Sigmoid colon (tissue), 4 donors: Measurements from ENCODE around the gene TSPOAP1.

ENCODE experiments used
- POLR2AphosphoS5 ChIP-seq, 4 donors: sonication (generic); formaldehyde crosslinking; IDR thresholded peaks; one replicate each; pipeline ENCODE4 v1.6.1; 2017; ENCODE audit warnings: antibody characterized with exemption in 4 of 4
- TF ChIP-seq, protein P1 (sequence below), 4 experiments: fragments of 450-650 bp in 3 of 4; fragments of 200-600 bp in 1 of 4; IDR thresholded peaks; one replicate each; pipeline ENCODE4 v1.5.1; 2016 to 2019; ENCODE audit warnings: antibody characterized with exemption in 4 of 4, mild to moderate bottlenecking in 3 of 4, moderate library complexity in 2 of 4

DNA sequence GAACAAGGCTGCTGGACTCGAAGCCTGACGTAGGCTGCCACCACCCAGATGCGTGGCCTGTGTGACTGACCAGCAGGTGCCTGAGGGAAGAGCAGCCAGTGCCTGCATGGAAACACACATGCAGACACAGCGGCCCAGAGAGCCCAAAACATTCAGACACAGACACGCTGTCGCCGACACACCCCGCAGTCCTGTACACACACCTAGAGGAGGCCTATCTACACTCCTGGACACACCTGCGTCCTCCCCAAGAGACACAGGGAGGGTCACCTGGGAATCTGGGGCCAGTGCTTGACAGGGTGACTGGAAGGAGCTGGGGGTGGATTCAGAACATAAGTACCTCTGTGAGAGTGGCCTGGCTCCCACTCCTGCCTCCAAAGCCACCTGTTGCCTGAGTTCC is 6.1 kb upstream of the TSPOAP1 start:
- TF ChIP-seq, protein P1, sequence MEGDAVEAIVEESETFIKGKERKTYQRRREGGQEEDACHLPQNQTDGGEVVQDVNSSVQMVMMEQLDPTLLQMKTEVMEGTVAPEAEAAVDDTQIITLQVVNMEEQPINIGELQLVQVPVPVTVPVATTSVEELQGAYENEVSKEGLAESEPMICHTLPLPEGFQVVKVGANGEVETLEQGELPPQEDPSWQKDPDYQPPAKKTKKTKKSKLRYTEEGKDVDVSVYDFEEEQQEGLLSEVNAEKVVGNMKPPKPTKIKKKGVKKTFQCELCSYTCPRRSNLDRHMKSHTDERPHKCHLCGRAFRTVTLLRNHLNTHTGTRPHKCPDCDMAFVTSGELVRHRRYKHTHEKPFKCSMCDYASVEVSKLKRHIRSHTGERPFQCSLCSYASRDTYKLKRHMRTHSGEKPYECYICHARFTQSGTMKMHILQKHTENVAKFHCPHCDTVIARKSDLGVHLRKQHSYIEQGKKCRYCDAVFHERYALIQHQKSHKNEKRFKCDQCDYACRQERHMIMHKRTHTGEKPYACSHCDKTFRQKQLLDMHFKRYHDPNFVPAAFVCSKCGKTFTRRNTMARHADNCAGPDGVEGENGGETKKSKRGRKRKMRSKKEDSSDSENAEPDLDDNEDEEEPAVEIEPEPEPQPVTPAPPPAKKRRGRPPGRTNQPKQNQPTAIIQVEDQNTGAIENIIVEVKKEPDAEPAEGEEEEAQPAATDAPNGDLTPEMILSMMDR (IDR thresholded peaks at IDR 0.05), result no peak
- TF ChIP-seq POLR2AphosphoS5 (IDR thresholded peaks at IDR 0.05), result no peak
